BE2C (cell line): ENCODE data around the gene CADM1.

Source experiments
- DNase-seq: peaks from one replicate; pipeline ENCODE4 v3.0.0-alpha.2; 2020
- H3K27me3 ChIP-seq: fragments of 250-450 bp; sonication (Bioruptor Pico); 2 replicates; pipeline ENCODE4 v1.5.1; 2020; ENCODE audit warnings: mild to moderate bottlenecking
- H3K36me3 ChIP-seq: fragments of 250-450 bp; sonication (Bioruptor Pico); 2 replicates; pipeline ENCODE4 v1.5.1; 2020; ENCODE audit warnings: mild to moderate bottlenecking
- H3K4me1 ChIP-seq: fragments of 250-450 bp; sonication (Bioruptor Pico); 2 replicates; pipeline ENCODE4 v1.5.1; 2020
- H3K4me3 ChIP-seq: 2 replicates; pipeline ENCODE4 v1.5.1; 2011; ENCODE audit warnings: low read depth, low read length
- H3K9me3 ChIP-seq: fragments of 250-450 bp; sonication (Bioruptor Pico); 2 replicates; pipeline ENCODE4 v1.5.1; 2020
- CTCF ChIP-seq: IDR thresholded peaks from 2 replicates; pipeline ENCODE4 v1.5.1; 2012; ENCODE audit warnings: mild to moderate bottlenecking, low read depth, low read length

CADM1 gene

GRCh38 chr11:115500547-115501501 lies 3.4 kb downstream of the CADM1 start:
- Histone ChIP-seq H3K27me3 (no peaks in the 10 kb centered on the region), H3K9me3 (no peaks in the 10 kb centered on the region), H3K4me3 (peak overlapping the region; percentile 97), H3K36me3 (0 out of 2 replicates have a peak, but pooled peaks cover 3% of the 10 kb centered on the region), H3K4me1 (peaks cover 21% of the 10 kb centered on the region; the same call in 1 of the 2 replicates)
- no peak for DNase-seq
- TF ChIP-seq CTCF, result no peak

DNA sequence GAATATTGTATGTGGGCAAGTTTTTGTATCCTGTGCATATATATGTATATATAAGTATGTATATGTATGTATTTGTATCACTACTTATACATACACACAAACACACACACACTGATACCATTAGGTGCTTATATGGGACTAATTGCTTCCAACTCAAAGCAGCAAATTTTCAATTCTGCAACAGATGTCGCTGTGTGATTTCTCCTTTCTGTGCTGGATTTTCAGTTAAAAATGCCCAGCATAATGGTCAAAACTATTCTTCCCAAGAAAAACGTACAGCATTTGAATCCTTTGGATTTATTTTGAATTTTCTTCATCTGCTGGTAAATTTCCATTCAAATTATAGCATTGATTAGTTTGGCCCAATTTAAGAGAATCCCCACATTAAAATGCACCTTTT lies 4.3 kb downstream of the CADM1 start:
- peaks cover 29% of the 10 kb centered on the region for H3K4me1 ChIP-seq
- TF ChIP-seq CTCF, result no peak
- no peaks in the 10 kb centered on the region; the same call in 1 of the 2 replicates for H3K9me3 ChIP-seq
- H3K36me3 ChIP-seq, result 0 out of 2 replicates have a peak, but pooled peaks cover 3% of the 10 kb centered on the region
- no peak for DNase-seq
- no peak overlapping the region for H3K4me3 ChIP-seq
- no peaks in the 10 kb centered on the region for H3K27me3 ChIP-seq

DNA sequence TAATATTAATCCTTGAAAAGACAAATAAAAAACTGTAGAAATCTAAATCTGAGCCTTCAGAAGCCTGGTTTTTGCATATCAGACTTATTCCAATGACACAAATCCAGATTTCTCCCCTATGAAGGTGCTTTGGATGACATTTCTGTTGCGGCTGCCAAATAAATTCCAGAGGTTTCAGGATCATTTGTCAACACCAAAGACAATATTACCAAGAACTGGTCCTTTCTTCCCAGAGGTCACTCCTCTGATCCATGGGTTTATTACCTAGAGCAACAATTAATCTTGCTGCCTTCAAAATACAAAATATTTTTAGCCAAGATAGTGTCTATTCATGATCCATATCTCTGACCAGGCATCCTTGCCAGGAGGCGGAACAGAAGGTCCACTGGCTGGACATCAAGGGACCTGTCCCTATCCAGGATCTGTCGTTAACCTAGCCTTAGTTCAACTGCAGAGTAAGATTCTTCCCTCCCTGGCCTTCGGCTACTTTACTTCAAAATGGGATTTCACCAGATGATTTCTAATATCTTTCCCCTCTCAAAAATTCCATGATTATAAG lies 4.9 kb downstream of the CADM1 start:
- Histone ChIP-seq H3K4me3 (no peak overlapping the region), H3K27me3 (no peaks in the 10 kb centered on the region), H3K36me3 (0 out of 2 replicates have a peak, but pooled peaks cover 3% of the 10 kb centered on the region), H3K4me1 (peaks cover 30% of the 10 kb centered on the region), H3K9me3 (no peaks in the 10 kb centered on the region; the same call in 1 of the 2 replicates)
- DNase-seq, result no peak
- TF ChIP-seq CTCF, result no peak

GRCh38 chr11:115498354-115498753 lies 5.9 kb downstream of the CADM1 start:
- Histone ChIP-seq H3K4me1 (peaks cover 30% of the 10 kb centered on the region), H3K4me3 (no peak overlapping the region), H3K36me3 (peaks cover 3% of the 10 kb centered on the region; the same call in 1 of the 2 replicates), H3K27me3 (no peaks in the 10 kb centered on the region), H3K9me3 (no peaks in the 10 kb centered on the region; the same call in 1 of the 2 replicates)
- no peak for DNase-seq
- TF ChIP-seq CTCF, result no peak

DNA sequence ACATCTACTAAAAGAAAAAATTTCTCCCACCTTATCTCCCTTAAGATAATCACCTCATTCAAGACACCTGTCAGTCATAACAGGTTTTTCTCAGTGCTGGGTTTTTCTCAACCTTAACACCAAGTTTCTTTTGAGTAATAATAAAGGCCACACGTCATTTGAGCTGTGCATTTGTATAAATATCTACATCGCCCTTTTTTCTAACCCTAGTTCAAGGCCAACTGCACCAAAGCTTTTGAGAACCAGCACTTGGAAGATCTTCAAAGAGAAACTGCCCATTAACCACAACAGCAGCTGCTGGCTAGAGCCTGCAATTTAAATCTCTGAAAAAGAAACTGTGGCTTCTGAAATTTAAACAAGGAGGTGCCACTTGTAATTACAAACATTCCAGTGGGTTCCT lies 6.9 kb downstream of the CADM1 start:
- Histone ChIP-seq H3K4me1 (peaks cover 30% of the 10 kb centered on the region), H3K27me3 (no peaks in the 10 kb centered on the region)

More for the DNA sequence above, 6.9 kb downstream of the CADM1 start:
- H3K36me3 ChIP-seq, result peaks cover 3% of the 10 kb centered on the region; the same call in 1 of the 2 replicates
- no peak for TF ChIP-seq CTCF
- H3K4me3 ChIP-seq, result no peak overlapping the region
- DNase-seq, result no peak
- no peaks in the 10 kb centered on the region; the same call in 1 of the 2 replicates for H3K9me3 ChIP-seq
